NCI-H1092 treated with DMSO at 0.1 percent for 48 hours (cell line): ENCODE results near the gene ASIC4.

Experiments used
- DNase-seq: peaks from one replicate; lab custom pipeline; 2025; lab: John Stamatoyannopoulos, UW

ASIC4 gene

DNA sequence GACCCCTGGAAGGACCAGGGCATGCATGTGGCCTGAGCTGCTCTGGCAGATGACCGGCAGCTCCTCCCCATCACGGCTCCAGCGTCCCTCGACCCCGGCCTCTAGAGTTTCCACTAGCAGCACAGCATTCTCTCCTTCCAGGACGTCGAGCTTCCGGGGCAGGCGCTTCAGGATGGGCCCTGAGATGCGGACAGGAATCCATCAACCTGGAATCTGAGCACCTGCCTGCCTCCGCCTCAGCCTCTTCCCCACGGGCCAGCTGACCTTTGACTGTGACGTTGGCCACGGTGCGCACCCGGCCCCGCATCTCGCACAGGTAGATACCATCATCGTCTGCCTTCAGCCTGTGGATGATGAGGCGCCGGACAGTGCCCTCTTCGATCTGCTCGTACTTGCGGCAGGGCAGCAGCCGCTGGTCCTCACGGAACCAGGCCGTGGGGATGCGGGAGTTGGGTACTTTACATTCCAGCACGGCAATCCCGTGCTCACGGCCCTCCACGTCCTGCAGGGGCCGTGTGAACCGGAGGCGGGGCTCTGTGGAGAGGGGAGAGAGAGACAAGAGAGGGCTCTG, 53.6 kb downstream of the ASIC4 start:
- DNase-seq, result no peak

DNA sequence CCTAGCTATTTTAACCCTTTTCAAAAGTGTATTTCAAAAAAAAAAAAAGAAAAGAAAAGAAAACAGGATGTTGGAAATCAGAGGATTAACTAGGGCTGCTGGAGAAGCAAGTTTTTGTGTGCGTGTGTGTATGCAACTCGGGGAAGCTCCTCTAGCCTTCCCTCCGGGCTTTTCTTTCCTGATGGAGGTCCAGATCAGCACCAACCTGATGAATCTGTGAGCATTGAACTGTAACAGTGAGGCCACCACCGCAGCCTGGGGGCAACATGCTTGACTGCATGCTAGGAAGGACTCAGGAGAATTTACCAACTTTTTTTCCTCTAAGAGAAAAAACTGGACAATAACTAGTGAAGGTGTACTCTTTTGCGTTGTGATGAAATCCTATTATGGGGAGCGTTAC, 54.8 kb downstream of the ASIC4 start:
- DNase-seq, result no peak

DNA sequence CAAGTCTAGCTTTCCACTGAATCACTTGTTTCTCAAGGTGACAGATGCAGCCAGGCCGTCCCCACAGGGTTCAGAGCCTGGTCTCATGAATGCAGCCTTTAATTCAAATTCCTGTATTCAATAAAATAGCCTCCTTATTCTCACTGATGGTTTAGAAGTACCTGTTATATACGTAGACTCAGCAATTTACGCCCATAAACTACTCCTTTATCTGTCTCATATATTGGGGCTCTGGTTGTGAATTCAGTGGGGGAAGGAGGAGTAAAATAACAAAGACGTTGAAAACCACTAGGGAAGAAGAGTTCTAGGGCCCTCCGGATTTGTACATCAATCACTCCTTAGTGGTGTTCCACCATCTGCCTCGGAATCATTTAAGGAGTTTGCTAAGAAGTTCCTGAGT, 55.4 kb downstream of the ASIC4 start:
- DNase-seq, result no peak

DNA sequence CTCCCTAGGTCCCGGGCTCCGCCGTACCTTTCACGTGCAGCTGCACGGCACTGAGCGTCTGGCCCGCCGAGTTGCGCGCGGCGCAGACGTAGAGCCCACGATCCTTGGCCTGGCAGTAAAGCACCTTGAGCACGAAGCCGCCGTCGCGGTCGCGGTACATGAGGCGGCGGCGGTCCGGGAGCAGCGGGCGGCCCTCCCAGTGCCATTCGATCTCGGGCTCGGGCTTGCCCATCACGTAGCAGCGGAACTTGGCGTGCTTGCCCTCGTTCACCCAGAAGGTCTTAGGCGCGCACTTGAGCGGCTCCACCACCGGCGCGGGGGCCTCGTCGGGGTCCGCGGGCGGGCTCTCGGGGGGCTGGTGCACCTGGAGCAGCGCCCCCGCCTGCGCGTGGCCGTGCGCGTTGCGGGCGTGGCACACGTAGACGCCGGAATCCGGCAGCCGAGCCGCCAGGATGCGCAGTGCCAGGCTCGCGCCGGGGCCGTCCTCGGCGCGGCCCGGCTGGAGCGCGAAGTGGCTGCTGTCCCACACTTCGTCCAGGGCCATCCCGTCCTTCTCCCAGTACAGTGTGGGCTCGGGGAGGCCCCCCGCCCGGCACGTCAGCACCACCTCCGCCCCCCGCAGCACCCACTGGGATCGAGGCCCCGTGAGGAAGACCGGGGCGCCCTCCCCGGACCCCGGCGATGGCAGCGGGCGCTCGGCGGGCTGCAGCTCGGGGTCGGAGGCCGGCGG, 56.1 kb downstream of the ASIC4 start:
- no peak for DNase-seq

DNA sequence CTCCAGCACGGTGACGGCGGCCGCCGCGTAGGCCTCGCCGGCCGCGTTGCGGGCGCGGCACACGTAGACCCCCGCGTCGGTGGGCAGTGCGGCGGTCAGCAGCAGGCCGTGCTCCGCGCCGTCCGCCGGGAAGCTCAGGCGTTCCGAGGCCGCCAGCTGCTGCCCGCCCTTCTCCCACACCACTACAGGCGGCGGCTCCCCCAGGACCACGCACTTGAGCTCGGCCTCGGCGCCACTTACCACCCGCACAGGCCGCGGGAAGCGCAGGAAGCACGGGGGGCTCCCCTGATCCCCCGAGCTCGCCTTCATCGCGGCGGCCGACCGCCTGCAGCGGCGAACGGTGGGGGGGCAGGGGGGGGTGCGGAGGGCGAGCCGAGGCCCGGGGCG, 56.6 kb downstream of the ASIC4 start:
- DNase-seq, result no peak

DNA sequence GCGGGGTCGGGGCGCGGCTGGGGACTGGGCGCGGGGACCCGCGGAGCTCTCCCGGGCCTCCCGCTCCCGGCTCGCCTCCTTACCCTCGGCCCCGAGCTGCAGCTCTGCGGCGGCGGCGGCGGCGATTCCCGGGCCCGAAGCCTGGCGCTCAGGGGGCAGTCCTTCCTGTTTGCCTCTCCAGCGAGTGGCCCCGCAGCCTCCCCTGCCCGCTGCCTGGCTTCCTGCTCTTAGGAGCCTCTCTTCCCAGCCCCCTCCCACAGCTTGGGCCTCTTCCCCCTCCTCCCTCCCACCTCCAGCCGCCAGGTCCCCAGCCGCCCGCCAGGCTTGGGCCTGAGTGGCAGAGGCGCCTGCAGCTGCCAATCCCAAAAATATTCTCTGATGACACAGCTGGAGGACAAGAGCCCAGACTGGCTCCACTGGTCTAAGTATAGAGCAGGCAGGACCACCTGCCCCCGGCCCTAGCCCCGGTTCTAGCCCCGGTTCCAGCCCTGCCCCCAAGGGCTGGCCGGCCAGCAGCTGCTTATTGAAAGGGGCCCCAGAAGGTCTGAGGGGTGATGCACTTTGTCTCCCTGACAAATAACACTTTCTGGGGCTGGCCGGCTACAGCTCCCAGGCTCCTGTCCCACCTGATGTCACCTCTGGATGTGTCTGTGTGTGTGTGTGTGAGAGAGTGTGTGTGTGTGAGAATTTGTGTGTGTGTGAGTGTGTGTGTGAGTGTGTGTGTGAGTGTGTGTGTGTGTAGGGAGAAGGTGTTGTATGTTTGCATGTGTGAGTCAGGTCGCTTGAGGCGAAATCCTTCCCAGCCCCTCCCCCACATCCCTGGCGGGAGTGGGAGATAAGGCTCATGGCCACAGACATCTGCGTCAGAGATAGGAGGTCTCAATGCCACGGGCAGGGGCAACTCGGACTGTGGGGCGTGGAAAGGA, 57.3 kb downstream of the ASIC4 start, which contains the start of gene OBSL1:
Gene OBSL1 (minus strand): TSS at position 229 of the 926 bp plus-strand sequence. CDS start 307 bp downstream, outside the sequence.
- peak; percentile 79 for DNase-seq

DNA sequence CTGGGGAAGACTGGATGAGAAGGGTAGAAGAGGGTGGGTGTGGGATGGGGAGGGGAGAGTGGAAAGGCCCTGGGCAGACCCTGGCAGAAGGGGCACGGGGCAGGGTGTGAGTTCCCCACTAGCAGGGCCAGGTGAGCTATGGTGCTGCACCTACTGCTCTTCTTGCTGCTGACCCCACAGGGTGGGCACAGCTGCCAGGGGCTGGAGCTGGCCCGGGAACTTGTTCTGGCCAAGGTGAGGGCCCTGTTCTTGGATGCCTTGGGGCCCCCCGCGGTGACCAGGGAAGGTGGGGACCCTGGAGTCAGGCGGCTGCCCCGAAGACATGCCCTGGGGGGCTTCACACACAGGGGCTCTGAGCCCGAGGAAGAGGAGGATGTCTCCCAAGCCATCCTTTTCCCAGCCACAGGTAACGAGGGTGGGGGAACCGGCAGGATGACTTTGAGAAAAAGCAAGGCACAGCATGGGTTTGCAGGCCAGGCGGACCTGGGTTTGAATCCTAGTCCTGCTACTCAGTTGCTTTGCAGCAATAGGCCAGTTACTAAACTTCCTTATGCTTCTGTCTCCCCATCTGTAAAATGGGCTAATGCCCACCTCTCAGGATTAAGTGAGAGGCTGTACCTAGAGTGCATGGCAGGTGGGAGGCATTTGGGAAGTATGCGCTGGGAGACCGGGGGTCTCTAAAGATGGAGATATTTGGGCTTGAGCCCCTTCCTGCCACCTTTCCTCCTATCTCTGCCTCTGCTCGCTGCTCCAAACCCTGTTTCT, 58.1 kb downstream of the ASIC4 start, which contains the start of gene INHA:
Gene INHA (plus strand): TSS at position 74 of the 765 bp plus-strand sequence. CDS start 65 bp downstream, at position 139.
- DNase-seq, result no peak

DNA sequence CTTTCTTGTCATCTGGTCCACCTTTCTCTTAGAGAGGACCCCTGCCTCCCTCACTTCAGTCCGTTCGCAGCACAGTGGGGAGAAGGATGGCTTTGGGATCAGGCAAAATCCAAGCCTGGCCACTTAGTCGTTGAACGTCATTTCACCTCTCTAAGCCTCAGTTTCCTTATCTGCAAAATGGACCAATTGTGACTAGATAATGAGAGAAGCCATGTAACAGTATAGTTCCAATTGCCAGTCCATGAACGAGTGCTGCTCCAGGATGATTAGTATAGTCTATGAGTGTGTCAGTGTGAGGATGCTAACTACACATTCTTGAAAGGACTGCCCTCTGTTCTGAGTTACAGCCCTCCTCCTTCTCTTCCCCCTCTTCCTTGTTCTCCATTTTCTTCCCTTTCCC, 58.9 kb downstream of the ASIC4 start:
- peak; percentile 52 for DNase-seq

DNA sequence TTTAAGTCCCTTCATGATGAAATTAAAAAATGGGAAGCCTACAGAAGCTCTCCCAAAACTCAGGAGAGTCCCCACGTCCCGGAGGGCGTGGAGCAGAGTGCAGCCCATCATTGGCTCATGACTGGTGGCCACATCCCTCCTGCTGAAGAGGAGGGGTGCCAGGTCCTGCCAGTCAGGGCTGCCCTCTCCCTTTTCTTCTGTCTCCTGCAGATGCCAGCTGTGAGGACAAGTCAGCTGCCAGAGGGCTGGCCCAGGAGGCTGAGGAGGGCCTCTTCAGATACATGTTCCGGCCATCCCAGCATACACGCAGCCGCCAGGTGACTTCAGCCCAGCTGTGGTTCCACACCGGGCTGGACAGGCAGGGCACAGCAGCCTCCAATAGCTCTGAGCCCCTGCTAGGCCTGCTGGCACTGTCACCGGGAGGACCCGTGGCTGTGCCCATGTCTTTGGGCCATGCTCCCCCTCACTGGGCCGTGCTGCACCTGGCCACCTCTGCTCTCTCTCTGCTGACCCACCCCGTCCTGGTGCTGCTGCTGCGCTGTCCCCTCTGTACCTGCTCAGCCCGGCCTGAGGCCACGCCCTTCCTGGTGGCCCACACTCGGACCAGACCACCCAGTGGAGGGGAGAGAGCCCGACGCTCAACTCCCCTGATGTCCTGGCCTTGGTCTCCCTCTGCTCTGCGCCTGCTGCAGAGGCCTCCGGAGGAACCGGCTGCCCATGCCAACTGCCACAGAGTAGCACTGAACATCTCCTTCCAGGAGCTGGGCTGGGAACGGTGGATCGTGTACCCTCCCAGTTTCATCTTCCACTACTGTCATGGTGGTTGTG, 60.4 kb downstream of the ASIC4 start:
- no peak for DNase-seq

DNA sequence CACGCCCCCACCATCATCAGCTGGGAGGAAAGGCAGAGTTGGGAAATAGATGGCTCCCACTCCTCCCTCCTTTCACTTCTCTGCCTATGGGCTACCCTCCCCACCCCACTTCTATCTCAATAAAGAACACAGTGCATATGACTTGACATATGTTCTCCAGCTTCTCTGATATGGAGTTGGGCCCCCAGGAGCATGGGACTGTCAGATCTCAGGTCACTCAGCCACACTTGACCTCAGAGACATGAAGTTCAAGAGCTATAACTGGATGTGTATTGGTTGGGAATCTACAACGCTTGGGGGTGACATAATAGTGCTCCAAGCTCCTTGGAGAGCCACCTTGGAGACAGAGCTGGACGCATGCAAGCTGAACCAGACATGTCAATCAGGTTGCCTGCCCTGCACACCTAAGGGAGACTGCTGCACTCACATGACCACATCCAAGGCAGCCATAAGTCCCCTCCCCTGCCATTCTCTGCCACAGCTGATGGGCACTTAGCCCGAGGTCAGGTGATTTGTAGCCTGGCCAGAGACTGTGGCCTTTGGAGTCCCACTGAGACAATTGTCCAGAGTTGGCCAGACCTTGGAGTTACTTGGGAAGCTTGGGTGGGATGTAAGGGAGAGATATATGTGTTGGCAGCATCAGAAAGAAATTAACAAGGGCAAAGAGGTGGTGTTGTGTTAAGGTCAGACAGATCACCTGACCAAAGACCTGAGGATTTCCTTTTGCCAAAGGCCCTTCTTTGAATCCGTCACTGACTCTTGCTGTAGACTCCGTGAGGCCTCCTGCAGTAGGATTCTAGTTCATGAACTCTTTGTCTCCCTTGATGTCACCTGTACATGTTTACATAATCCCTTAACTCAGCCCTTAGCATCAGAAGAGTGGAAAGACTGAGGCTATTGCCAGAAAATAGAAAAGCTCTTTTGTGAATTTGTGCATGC, 61.6 kb downstream of the ASIC4 start:
- DNase-seq, result peak; percentile 10

DNA sequence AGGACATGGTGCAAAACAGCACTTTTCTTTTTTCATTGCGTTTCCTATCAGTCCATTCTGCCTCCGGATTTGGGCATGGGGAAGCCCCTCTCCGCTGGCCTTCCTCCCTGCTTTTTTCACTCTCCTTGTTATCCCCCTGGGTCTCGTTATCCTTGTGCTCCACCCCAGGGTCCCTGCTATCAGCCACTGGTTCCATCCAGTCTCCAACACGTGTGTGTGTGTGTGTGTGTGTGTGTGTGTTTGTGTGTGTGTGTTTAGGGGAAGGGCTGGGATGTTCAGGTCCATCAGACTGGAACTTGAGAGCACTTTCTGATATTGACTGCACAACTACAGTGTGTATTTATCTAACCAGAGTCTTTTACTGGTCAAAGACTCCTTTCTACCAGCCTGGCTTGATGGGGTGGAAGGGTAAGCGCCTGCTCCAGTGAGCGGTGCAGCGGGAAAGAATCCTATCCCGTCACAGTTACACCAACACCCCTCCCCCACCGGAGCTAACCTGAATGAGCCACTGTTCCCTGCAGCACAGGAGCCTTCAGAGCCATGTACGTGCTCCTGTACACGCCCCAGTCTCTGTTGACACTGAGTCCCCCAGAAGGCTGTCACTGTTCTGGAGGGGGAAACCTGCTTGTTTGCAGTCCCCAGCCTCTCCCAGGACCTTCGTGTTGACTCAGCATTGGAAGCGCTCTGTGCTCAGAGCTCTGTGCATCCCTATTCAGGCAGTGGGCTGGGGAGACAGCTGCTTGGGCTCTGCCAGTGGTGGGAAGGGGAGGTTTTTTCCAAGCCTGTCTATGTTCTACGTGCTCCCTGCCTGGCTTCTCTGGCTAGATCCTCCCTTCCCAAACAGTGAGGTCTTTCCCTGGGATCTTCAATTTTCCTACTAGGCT, 62.5 kb downstream of the ASIC4 start:
- peak; percentile 43 for DNase-seq

DNA sequence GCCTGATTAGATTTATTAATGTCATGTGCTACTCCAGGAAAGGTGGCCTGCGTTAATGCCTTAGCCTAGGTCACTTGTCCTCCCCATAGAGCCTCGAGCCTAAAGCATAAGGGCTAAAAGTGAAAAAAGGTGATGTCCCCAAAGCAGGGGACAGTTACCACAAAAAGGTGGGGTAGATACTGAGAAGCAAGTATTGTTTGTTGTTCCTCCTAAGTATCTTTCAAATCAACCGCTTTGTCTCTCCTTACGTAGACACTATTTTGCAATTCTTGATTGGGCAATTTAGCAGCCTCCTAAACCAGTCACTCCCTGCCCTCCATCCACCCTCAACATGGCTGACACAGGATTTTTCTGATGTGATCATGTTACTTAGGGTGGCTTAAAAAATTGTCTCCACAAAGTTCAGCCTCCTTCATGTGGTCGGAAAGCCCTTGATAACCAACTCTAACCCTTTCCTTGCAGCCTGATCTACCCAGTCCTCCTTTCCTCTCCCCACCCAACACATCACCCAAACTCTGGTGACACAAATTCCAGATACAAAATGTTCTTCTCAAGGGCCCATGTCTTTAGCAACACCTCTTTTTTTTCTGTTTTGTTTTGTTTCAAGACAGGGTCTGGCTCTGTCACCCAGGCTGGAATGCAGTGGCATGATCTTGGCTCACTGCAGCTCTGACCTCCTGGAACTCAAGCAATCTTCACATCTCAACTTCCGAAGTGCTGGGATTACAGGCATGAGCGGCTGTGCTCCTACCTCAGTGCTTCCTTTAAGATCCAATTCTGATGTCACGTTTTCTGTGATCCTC, 64.7 kb downstream of the ASIC4 start:
- no peak for DNase-seq

DNA sequence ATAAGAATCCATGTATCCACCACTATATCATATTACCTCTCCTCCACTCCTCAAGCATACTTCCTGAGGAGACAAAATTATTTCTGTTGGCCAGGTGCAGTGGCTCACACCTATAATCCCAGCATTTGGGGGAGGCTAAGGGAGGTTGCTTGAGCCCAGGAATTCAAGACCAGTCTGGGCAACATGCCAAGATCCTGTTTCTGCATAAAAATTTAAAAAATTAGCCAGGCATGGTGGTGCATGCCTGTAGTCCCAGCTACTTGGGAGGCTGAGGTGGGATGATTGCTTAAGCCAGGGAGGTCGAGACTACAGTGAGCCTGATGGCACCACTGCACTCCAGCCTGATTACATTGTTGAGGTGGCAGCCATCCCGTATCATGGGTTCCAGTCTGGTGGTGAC, 67.1 kb downstream of the ASIC4 start:
- DNase-seq, result no peak
